ENCODE data around the gene HSD17B2.

Gene HSD17B2

GRCh38 chr16:82020051-82020450, 15.0 kb upstream of the HSD17B2 start:
- DNase-seq, result no peak

GRCh38 chr16:82023206-82023605, 11.8 kb upstream of the HSD17B2 start:
- no peak for DNase-seq

GRCh38 chr16:82024316-82024715, 10.7 kb upstream of the HSD17B2 start:
- no peak for DNase-seq

- DNase-seq, result no peak
These were observed 10.2 kb upstream of the HSD17B2 start for GRCh38 chr16:82024883-82025282.

- no peak for DNase-seq
These were observed 7.4 kb upstream of the HSD17B2 start for GRCh38 chr16:82027629-82028064.

GRCh38 chr16:82031116-82032084, 3.7 kb upstream of the HSD17B2 start:
- no peak for DNase-seq

GRCh38 chr16:82033006-82033405, 2.0 kb upstream of the HSD17B2 start:
- DNase-seq, result no peak

GRCh38 chr16:82033683-82034300, 1.3 kb upstream of the HSD17B2 start:
- DNase-seq, result no peak

- DNase-seq, result no peak
These were observed 2.2 kb downstream of the HSD17B2 start for GRCh38 chr16:82037251-82037650.

GRCh38 chr16:82037666-82038065, 2.6 kb downstream of the HSD17B2 start:
- no peak for DNase-seq

- no peak for DNase-seq
These were observed 5.2 kb downstream of the HSD17B2 start for GRCh38 chr16:82040296-82040695.

GRCh38 chr16:82041542-82041941, 6.5 kb downstream of the HSD17B2 start:
- no peak for DNase-seq

- no peak for DNase-seq
These were observed 7.1 kb downstream of the HSD17B2 start for GRCh38 chr16:82042144-82042543.

GRCh38 chr16:82042846-82043245, 7.8 kb downstream of the HSD17B2 start:
- DNase-seq, result no peak

- DNase-seq, result no peak
These were observed 8.9 kb downstream of the HSD17B2 start for GRCh38 chr16:82043680-82044584.

GRCh38 chr16:82044585-82044911, 9.5 kb downstream of the HSD17B2 start:
- no peak for DNase-seq

GRCh38 chr16:82045465-82045864, 10.4 kb downstream of the HSD17B2 start:
- DNase-seq, result no peak

GRCh38 chr16:82046541-82046940, 11.5 kb downstream of the HSD17B2 start:
- DNase-seq, result no peak

- DNase-seq, result no peak
These were observed 11.9 kb downstream of the HSD17B2 start for GRCh38 chr16:82046941-82047340.

GRCh38 chr16:82047374-82047773, 12.3 kb downstream of the HSD17B2 start:
- no peak for DNase-seq

- no peak for DNase-seq
These were observed 12.7 kb downstream of the HSD17B2 start for GRCh38 chr16:82047787-82048186.

GRCh38 chr16:82049484-82049883, 14.4 kb downstream of the HSD17B2 start:
- no peak for DNase-seq

GRCh38 chr16:82050506-82050905, 15.5 kb downstream of the HSD17B2 start:
- no peak for DNase-seq

All from stimulated activated naive CD4-positive, alpha-beta T cell treated with Interleukin-2 at 50 U/mL for 16 hours (primary cell).